ENCODE data around the gene OLA1.

OLA1 gene

DNA sequence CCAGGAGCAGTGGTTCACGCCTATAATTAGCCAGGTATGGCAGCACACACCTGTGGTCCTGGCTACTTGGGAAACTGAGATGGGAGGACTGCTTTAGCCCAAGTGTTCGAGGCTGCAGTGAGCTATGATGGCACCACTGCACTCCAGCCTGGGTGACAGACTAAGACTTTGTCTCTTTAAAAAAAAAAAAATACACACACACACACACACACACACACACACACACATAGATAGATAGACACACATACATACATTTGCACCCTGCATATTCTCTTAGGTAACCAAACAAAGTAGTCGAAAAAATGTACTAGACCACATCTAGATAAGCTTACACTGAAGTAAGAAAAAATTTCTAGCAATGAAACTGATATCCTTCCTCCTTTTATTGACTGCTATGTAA is 86.8 kb downstream of the OLA1 start:
- no peak for DNase-seq (ENCODE audit: low read depth in 1 of 2, low spot score in 1 of 2)
- in situ Hi-C loops (cut with HindIII; ENCODE audit: low pct_unique_long_range_greater_than_20kb, low sequenced_read_pairs): no loop called here
- TF ChIP-seq JUND (IDR thresholded peaks at IDR 0.05; ENCODE audit: low read depth): no peak

DNA sequence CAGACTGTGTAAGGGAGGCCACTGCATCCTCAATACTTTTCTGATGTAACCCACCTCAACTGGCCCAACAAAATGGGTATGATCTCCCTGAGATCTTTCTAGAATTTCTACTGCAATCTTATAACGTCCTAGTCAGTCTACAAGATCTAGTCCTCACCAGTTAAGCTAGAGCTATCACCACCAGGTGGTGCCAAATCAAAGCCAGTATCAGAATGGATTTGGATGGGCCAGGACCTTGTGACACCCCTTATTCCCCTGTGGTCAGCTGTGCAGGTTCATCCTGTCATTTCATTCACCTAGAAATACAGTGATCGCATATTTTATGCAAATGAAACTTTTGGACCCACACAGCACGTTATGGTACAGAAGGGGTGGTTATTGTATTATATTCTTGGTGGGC is 90.3 kb downstream of the OLA1 start:
- peak; percentile 8 to 63 for DNase-seq (ENCODE audit: low read depth in 1 of 2, low spot score in 1 of 2)
- no peak for TF ChIP-seq JUND (IDR thresholded peaks at IDR 0.05; ENCODE audit: low read depth)
- in situ Hi-C loops (cut with HindIII; ENCODE audit: low pct_unique_long_range_greater_than_20kb, low sequenced_read_pairs): no loop called here

- in situ Hi-C loops (cut with HindIII; ENCODE audit: low pct_unique_long_range_greater_than_20kb, low sequenced_read_pairs): no loop called here
- no peak for DNase-seq (ENCODE audit: low read depth in 1 of 2, low spot score in 1 of 2)
- TF ChIP-seq JUND (IDR thresholded peaks at IDR 0.05; ENCODE audit: low read depth): no peak
Measured at GRCh38 chr2:174157053-174157452, 91.3 kb downstream of the OLA1 start.

GRCh38 chr2:174153757-174154680 is 94.3 kb downstream of the OLA1 start:
- no peak for TF ChIP-seq JUND (IDR thresholded peaks at IDR 0.05; ENCODE audit: low read depth)
- in situ Hi-C loops (cut with HindIII; ENCODE audit: low pct_unique_long_range_greater_than_20kb, low sequenced_read_pairs): no loop called here
- DNase-seq (ENCODE audit: low read depth in 1 of 2, low spot score in 1 of 2): no peak

DNA sequence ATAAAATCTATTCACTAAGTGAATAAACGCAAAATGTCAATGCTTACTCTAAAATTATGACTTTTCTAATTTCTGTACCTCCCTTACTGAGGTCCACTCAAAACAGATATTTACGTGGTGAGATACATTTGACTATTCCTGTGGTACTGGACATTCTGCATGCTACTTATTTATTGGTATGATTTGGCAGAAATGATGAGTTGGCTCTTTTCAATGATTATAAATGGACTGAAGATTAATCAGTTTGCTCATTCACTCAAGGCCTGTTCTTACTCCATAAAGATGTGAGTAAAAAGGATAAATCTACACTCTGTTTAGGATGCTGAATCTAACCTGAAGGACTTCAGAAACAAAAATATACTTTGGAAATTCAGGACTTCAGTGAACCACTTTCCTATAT is 98.8 kb downstream of the OLA1 start:
- in situ Hi-C loops (cut with HindIII; ENCODE audit: low pct_unique_long_range_greater_than_20kb, low sequenced_read_pairs): no loop called here
- DNase-seq (ENCODE audit: low read depth in 1 of 2, low spot score in 1 of 2): no peak
- TF ChIP-seq JUND (IDR thresholded peaks at IDR 0.05; ENCODE audit: low read depth): no peak

- TF ChIP-seq JUND (IDR thresholded peaks at IDR 0.05; ENCODE audit: low read depth): no peak
- no peak for DNase-seq (ENCODE audit: low read depth in 1 of 2, low spot score in 1 of 2)
- in situ Hi-C loops (cut with HindIII; ENCODE audit: low pct_unique_long_range_greater_than_20kb, low sequenced_read_pairs): no loop called here
Measured at GRCh38 chr2:174148833-174149232, 99.5 kb downstream of the OLA1 start.

- DNase-seq (ENCODE audit: low read depth in 1 of 2, low spot score in 1 of 2): no peak
- in situ Hi-C loops (cut with HindIII; ENCODE audit: low pct_unique_long_range_greater_than_20kb, low sequenced_read_pairs): no loop called here
- no peak for TF ChIP-seq JUND (IDR thresholded peaks at IDR 0.05; ENCODE audit: low read depth)
Measured at GRCh38 chr2:174145827-174146226, 102.5 kb downstream of the OLA1 start.

- in situ Hi-C loops (cut with HindIII; ENCODE audit: low pct_unique_long_range_greater_than_20kb, low sequenced_read_pairs): no loop called here
- TF ChIP-seq JUND (IDR thresholded peaks at IDR 0.05; ENCODE audit: low read depth): no peak
- DNase-seq (ENCODE audit: low read depth in 1 of 2, low spot score in 1 of 2): no peak
Measured at GRCh38 chr2:174142290-174142689, 106.0 kb downstream of the OLA1 start.

- TF ChIP-seq JUND (IDR thresholded peaks at IDR 0.05; ENCODE audit: low read depth): no peak
- in situ Hi-C loops (cut with HindIII; ENCODE audit: low pct_unique_long_range_greater_than_20kb, low sequenced_read_pairs): no loop called here
- peak in 1 of 2 experiments; percentile 10 for DNase-seq (ENCODE audit: low read depth in 1 of 2, low spot score in 1 of 2)
Measured at GRCh38 chr2:174138161-174138560, 110.2 kb downstream of the OLA1 start.

GRCh38 chr2:174135981-174136380 is 112.4 kb downstream of the OLA1 start:
- in situ Hi-C loops (cut with HindIII; ENCODE audit: low pct_unique_long_range_greater_than_20kb, low sequenced_read_pairs): no loop called here
- DNase-seq (ENCODE audit: low read depth in 1 of 2, low spot score in 1 of 2): no peak
- no peak for TF ChIP-seq JUND (IDR thresholded peaks at IDR 0.05; ENCODE audit: low read depth)

DNA sequence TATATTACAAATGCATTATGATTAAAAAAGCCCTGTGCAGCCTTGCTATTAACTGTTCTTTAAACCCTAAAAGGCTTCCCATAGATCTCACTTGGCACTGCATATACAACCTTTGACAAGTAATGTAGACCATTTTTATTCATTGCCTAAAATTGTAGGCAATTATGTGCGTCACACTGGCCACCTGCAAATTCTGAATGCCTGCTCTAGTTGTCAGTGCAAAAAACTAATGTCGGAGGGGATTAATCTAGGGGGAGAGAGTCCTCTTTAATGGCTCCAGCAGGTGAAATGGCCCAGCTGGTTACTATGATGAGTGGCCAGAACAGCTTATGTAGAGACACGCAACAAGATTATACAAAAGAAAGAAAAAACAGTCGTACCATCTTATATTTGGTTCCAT is 123.2 kb downstream of the OLA1 start:
- DNase-seq (ENCODE audit: low read depth in 1 of 2, low spot score in 1 of 2): no peak
- no peak for TF ChIP-seq JUND (IDR thresholded peaks at IDR 0.05; ENCODE audit: low read depth)
- in situ Hi-C loops (cut with HindIII; ENCODE audit: low pct_unique_long_range_greater_than_20kb, low sequenced_read_pairs): no loop called here

DNA sequence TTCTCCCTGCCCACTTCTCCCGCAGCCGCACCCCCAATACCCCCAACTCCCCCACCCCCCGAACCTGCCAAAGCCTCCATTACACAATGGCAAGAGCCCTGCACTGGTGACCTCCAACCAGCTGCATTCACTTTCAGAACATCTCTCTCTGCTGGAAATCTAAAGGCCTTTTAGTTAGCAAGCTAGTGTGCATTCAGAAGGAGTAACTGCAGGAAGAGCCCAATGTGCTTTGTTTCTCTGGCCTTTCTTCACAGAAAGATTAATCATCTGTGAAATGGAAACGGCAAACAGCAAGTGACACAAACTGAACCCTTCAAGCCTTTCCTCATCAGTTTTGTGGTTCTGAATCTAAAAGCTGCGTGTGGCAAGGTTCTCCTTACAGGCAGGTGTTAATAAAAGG is 124.2 kb downstream of the OLA1 start:
- in situ Hi-C loops (cut with HindIII; ENCODE audit: low pct_unique_long_range_greater_than_20kb, low sequenced_read_pairs): no loop called here
- no peak for DNase-seq (ENCODE audit: low read depth in 1 of 2, low spot score in 1 of 2)
- TF ChIP-seq JUND (IDR thresholded peaks at IDR 0.05; ENCODE audit: low read depth): no peak

DNA sequence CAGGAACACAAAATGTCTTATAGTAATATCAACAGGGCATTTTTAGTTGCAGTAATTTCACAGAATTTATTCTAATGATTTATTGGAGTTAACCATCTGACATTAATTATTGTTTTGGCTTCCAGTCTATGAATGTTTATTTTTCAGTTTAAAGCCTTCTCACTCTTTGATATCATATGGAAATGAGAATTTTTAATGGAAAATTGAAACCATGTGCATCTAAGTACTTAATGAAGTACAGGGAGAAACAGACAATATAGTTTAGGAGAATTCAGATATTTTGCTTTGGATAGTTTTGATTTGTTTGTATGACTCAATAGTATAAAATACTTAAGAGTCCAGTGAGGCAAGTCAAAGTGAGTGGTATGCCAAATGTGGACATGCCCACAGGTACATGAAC is 126.1 kb downstream of the OLA1 start:
- no peak for DNase-seq (ENCODE audit: low read depth in 1 of 2, low spot score in 1 of 2)

DNA sequence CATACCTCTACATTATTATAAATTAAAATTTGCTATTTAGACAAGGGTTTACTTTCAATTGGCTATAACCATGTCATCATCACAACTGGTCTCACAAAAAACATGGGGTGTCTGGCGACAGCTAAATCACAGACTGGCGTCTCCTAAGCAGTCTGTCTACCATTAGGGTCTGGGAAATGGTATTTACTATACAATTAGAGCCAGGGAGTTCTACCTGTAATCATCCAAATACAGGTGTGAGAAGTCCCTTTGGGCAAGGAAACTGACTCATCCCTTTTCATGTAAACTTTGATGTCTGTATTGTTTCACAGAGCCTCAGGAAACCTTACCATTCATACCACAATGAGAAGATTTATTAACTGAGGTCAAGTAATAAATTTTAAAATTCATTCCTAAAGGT is 126.7 kb downstream of the OLA1 start:
- no peak for TF ChIP-seq JUND (IDR thresholded peaks at IDR 0.05; ENCODE audit: low read depth)
- no peak for DNase-seq (ENCODE audit: low read depth in 1 of 2, low spot score in 1 of 2)
- in situ Hi-C loops (cut with HindIII; ENCODE audit: low pct_unique_long_range_greater_than_20kb, low sequenced_read_pairs): no loop called here

More for the DNA sequence above, 126.1 kb downstream of the OLA1 start:
- in situ Hi-C loops (cut with HindIII; ENCODE audit: low pct_unique_long_range_greater_than_20kb, low sequenced_read_pairs): no loop called here
- TF ChIP-seq JUND (IDR thresholded peaks at IDR 0.05; ENCODE audit: low read depth): no peak
